Brain microvascular endothelial cell (primary cell): ENCODE measurements around the gene CCDC93.
A peak's percentile ranks its signal among the peaks of the same experiment; 100 is the strongest.

Experiments
- DNase-seq: peaks from one replicate; pipeline ENCODE4 v3.0.0-alpha.2; 2020
- H3K27ac ChIP-seq: fragments of 250-450 bp; sonication (Bioruptor Pico); 2 replicates; pipeline ENCODE4 v1.5.1; 2020; ENCODE audit warnings: mild to moderate bottlenecking, moderate library complexity
- H3K27me3 ChIP-seq: fragments of 250-450 bp; sonication (Bioruptor Pico); replicated peaks from 2 replicates; pipeline ENCODE4 v1.5.1; 2020; ENCODE audit warnings: mild to moderate bottlenecking
- H3K36me3 ChIP-seq: fragments of 250-450 bp; sonication (Bioruptor Pico); replicated peaks from 2 replicates; pipeline ENCODE4 v1.5.1; 2020; ENCODE audit warnings: mild to moderate bottlenecking
- H3K4me3 ChIP-seq: 2 replicates; pipeline ENCODE4 v1.5.1; 2011; ENCODE audit warnings: low read depth, mild to moderate bottlenecking, control low read depth, low read length, moderate library complexity
- in situ Hi-C: cut with HindIII; loops from 2 replicates; pipeline ENCODE4 v1.10.0; 2017; ENCODE audit warnings: low sequenced_read_pairs, low pct_ligation_motif_present
- TF ChIP-seq, protein P1 (sequence below): IDR thresholded peaks from 2 replicates; pipeline ENCODE4 v1.5.1; 2011; ENCODE audit warnings: low read depth, mild to moderate bottlenecking, moderate library complexity, low read length, control low read depth, inconsistent platforms; ENCODE audit errors: missing control alignments

The CCDC93 gene

DNA sequence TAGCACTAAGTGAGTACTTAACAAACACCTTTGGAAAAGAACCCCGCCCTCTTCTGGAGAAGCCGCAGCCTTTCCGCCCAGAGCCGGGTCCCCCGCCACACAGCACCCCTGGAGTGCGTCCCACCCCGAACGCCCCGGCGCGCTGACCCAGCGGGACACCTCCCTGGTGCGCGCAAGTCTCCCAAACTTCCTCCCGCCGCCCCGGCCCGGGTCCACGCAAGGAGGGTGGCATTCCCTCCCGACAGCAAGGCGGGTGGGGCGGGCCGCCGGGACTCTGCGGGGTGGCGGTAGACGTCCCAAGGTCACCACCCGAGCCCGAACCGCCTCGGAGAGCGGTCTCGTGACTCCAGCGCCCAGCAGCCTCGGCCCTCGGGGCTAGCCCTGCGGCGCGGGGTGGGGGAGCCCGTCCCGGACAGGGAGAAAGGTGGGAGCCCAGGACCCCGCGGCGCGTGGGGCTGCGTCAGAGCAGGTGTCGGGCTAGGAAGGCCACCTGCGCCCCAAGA, 598 bp downstream of the CCDC93 start:
- DNase-seq: no peak
- TF ChIP-seq, protein P1, sequence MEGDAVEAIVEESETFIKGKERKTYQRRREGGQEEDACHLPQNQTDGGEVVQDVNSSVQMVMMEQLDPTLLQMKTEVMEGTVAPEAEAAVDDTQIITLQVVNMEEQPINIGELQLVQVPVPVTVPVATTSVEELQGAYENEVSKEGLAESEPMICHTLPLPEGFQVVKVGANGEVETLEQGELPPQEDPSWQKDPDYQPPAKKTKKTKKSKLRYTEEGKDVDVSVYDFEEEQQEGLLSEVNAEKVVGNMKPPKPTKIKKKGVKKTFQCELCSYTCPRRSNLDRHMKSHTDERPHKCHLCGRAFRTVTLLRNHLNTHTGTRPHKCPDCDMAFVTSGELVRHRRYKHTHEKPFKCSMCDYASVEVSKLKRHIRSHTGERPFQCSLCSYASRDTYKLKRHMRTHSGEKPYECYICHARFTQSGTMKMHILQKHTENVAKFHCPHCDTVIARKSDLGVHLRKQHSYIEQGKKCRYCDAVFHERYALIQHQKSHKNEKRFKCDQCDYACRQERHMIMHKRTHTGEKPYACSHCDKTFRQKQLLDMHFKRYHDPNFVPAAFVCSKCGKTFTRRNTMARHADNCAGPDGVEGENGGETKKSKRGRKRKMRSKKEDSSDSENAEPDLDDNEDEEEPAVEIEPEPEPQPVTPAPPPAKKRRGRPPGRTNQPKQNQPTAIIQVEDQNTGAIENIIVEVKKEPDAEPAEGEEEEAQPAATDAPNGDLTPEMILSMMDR: no peak
- H3K27ac ChIP-seq: peak overlapping the region; percentile 41
- in situ Hi-C loops: no loop called here
- H3K27me3 ChIP-seq: no peaks in the 10 kb centered on the region
- H3K4me3 ChIP-seq: peak overlapping the region; percentile 90
- H3K36me3 ChIP-seq: no peaks in the 10 kb centered on the region

DNA sequence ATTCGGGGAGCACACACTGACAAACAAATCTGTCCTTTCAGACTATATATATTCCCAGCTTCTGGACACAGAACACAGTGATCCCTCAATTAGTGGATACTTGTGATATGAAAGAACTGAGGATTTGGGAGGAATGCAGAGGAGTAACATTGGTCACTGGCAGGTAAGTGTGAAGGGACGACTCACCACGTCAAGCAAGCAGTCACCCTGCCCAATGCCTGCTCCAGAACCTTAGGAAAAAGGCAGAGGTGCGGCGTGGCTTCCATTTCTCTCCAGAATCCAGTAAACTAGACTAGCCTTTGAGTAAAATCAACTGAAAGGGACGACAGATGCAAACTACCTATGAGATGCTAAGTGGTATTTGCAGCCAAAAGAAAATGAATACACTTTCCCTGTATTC, 1.1 kb downstream of the CCDC93 start:
- Histone ChIP-seq H3K4me3 (peak overlapping the region; percentile 90), H3K27ac (no peak overlapping the region), H3K27me3 (no peaks in the 10 kb centered on the region), H3K36me3 (peaks cover 3% of the 10 kb centered on the region)
- TF ChIP-seq, protein P1: no peak
- DNase-seq: no peak
- in situ Hi-C loops: no loop called here

DNA sequence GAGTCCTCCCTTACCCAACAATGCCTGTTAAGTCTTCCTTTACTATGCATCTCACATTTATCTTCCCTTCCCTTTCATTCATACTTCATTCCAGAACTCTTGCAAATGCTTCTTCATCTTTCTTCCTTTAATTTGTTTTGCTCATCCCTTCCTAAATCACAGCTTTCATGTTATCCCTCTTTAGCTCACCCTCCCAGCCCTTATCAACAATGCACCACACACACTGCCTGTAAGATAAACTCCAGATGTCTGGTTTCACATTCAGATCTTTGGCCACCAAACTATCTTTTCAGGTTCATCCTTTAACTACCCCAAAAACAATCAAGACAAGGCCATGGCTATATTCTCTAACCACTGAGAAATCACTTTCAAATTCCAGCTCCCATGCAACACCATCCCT, 3.4 kb downstream of the CCDC93 start:
- no peak for DNase-seq
- in situ Hi-C loops: no loop called here
- TF ChIP-seq, protein P1: no peak
- Histone ChIP-seq H3K4me3 (no peak overlapping the region), H3K27ac (no peak overlapping the region), H3K36me3 (peaks cover 16% of the 10 kb centered on the region), H3K27me3 (no peaks in the 10 kb centered on the region)

DNA sequence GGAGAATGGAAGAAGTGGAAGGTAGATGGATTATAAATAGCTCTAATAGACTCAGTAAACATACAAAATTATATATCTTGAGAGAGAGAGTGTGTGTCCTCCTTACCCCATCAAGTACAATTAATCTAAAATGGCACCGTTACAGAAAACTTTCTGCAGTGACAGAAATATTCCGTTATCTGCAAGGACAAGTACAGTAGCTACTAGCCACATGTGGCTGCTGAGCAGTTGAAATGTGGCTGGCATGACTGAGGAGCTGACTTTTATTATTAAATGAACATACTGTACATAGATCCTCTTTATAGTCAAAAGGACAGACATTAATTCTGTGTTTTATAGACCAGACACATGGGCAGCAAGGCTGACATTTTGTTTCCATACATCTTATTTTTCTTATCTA, 7.0 kb downstream of the CCDC93 start:
- in situ Hi-C loops: no loop called here
- Histone ChIP-seq H3K27me3 (no peaks in the 10 kb centered on the region), H3K27ac (no peak overlapping the region), H3K36me3 (peaks cover 28% of the 10 kb centered on the region), H3K4me3 (no peak overlapping the region)
- TF ChIP-seq, protein P1: no peak
- no peak for DNase-seq

DNA sequence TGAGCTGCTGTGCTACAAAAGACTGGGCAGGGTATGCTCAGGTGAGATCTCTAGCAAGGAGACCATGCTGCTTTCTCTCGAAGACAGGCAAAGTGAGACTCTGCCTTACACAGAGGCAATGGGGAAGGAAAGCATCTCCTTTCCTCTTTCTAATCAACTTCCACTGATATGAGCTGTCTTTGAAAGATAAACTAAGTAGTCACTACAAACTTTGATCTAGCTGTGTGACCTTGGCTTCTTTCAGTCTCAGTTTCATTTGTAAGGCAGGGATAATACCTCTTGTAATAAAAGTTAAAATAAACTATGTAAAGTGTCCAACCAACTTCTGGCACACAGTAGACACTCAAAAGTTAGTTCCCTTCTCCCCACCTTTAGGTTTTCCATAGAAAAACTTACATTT, 7.5 kb downstream of the CCDC93 start:
- in situ Hi-C loops: no loop called here
- Histone ChIP-seq H3K27me3 (no peaks in the 10 kb centered on the region), H3K27ac (no peak overlapping the region), H3K4me3 (no peak overlapping the region), H3K36me3 (peaks cover 31% of the 10 kb centered on the region)
- TF ChIP-seq, protein P1: no peak
- DNase-seq: no peak

DNA sequence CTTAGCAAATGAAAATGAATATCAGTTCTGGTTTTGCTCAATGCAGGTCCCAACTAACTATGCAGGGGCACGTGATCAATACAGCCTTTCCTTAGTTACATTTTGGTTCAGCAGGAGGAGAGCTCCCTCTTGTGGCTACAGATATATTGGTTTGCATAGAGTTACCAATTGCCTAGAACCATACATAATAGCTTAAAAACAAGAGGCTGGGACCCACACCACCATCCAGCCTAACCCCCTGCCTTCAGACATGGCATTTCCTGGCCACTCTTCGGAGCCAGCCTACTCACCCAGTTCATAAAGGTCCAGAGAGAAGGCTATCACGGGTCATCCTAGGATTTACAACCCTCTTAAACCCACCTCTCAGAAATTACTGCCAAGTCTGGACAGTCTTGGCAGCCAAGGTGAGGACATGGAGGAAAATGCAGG, 10.5 kb downstream of the CCDC93 start:
- peak; percentile 80 for DNase-seq

More for the DNA sequence above, 10.5 kb downstream of the CCDC93 start:
- TF ChIP-seq, protein P1: peak; percentile 65
- in situ Hi-C loops: no loop called here
- peaks cover 53% of the 10 kb centered on the region for H3K36me3 ChIP-seq
- no peak overlapping the region for H3K4me3 ChIP-seq
- no peaks in the 10 kb centered on the region for H3K27me3 ChIP-seq
- no peak overlapping the region for H3K27ac ChIP-seq
